Measurements from ENCODE around the gene ZCCHC2. TPM values are rescaled to one million over a fixed set of nuclear protein-coding genes. Genes with fewer than 3 reads are reported as not detected.

The ZCCHC2 gene
- total RNA-seq: 18.9 and 33.8 TPM in 2 replicates

GRCh38 chr18:62522504-62523254 lies at the start of gene ZCCHC2:
Gene ZCCHC2, plus strand, starts transcription at chr18:62523025. Its CDS starts 400 bp downstream, at chr18:62523425.

Other genes starting within 250 kb of the ZCCHC2 start
- gene TNFRSF11A, start 197.7 kb upstream of the ZCCHC2 start, total RNA-seq: 9.1 and 11.9 TPM in 2 replicates
- 10.7 and 11.4 TPM in 2 replicates for gene PHLPP1, start 192.5 kb downstream of the ZCCHC2 start, total RNA-seq

Measured in vein endothelial cell (primary cell).